ENCODE measurements around the gene HIVEP1. TPM values are rescaled to one million over a fixed set of nuclear protein-coding genes. Genes with fewer than 3 reads are reported as not detected.

HIVEP1 gene
- total RNA-seq, 1 experiment from 2014 or later: 16.3 TPM

- Histone ChIP-seq H3K27me3 (replicated peaks) (no peaks in the 10 kb centered on the region), H3K9me3 (replicated peaks) (no peaks in the 10 kb centered on the region; the same call in 1 of the 2 replicates), H3K4me1 (replicated peaks) (no peaks in the 10 kb centered on the region), H3K36me3 (no peaks in the 10 kb centered on the region), H3K4me3 (no peak overlapping the region), H3K27ac (no peak overlapping the region)
- DNase-seq (ENCODE audit: low read depth in 1 of 2, low spot score in 2 of 2): no peak
Measured at GRCh38 chr6:12078014-12078413, 65.9 kb downstream of the HIVEP1 start.

- Histone ChIP-seq H3K4me1 (replicated peaks) (no peaks in the 10 kb centered on the region), H3K9me3 (replicated peaks) (no peaks in the 10 kb centered on the region; the same call in 1 of the 2 replicates), H3K27ac (no peak overlapping the region), H3K36me3 (no peaks in the 10 kb centered on the region), H3K4me3 (no peak overlapping the region), H3K27me3 (replicated peaks) (no peaks in the 10 kb centered on the region)
- no peak for DNase-seq (ENCODE audit: low read depth in 1 of 2, low spot score in 2 of 2)
Measured at GRCh38 chr6:12081771-12082170, 69.7 kb downstream of the HIVEP1 start.

- no peak for DNase-seq (ENCODE audit: low read depth in 1 of 2, low spot score in 2 of 2)
- no peaks in the 10 kb centered on the region for H3K36me3 ChIP-seq
- no peak overlapping the region for H3K27ac ChIP-seq
- H3K4me1 ChIP-seq (replicated peaks): no peaks in the 10 kb centered on the region
- no peak overlapping the region for H3K4me3 ChIP-seq
- no peaks in the 10 kb centered on the region for H3K27me3 ChIP-seq (replicated peaks)
- no peaks in the 10 kb centered on the region; the same call in 1 of the 2 replicates for H3K9me3 ChIP-seq (replicated peaks)
Measured at GRCh38 chr6:12082368-12082767, 70.3 kb downstream of the HIVEP1 start.

GRCh38 chr6:12083302-12083701, 71.2 kb downstream of the HIVEP1 start:
- Histone ChIP-seq H3K4me3 (no peak overlapping the region), H3K36me3 (no peaks in the 10 kb centered on the region), H3K27ac (no peak overlapping the region), H3K9me3 (replicated peaks) (no peaks in the 10 kb centered on the region; the same call in 1 of the 2 replicates), H3K27me3 (replicated peaks) (no peaks in the 10 kb centered on the region), H3K4me1 (replicated peaks) (no peaks in the 10 kb centered on the region)
- DNase-seq (ENCODE audit: low read depth in 1 of 2, low spot score in 2 of 2): no peak

- no peaks in the 10 kb centered on the region for H3K27me3 ChIP-seq (replicated peaks)
- H3K4me1 ChIP-seq (replicated peaks): no peaks in the 10 kb centered on the region
- no peaks in the 10 kb centered on the region; the same call in 1 of the 2 replicates for H3K9me3 ChIP-seq (replicated peaks)
- H3K36me3 ChIP-seq: no peaks in the 10 kb centered on the region
- no peak overlapping the region for H3K27ac ChIP-seq
- DNase-seq (ENCODE audit: low read depth in 1 of 2, low spot score in 2 of 2): no peak
- H3K4me3 ChIP-seq: no peak overlapping the region
Measured at GRCh38 chr6:12083763-12084162, 71.7 kb downstream of the HIVEP1 start.

GRCh38 chr6:12084681-12085080, 72.6 kb downstream of the HIVEP1 start:
- no peaks in the 10 kb centered on the region for H3K4me1 ChIP-seq (replicated peaks)
- H3K36me3 ChIP-seq: no peaks in the 10 kb centered on the region
- no peaks in the 10 kb centered on the region; the same call in 1 of the 2 replicates for H3K9me3 ChIP-seq (replicated peaks)
- H3K4me3 ChIP-seq: no peak overlapping the region
- H3K27me3 ChIP-seq (replicated peaks): no peaks in the 10 kb centered on the region
- no peak overlapping the region for H3K27ac ChIP-seq
- DNase-seq (ENCODE audit: low read depth in 1 of 2, low spot score in 2 of 2): no peak

GRCh38 chr6:12088531-12088930, 76.4 kb downstream of the HIVEP1 start:
- Histone ChIP-seq H3K9me3 (replicated peaks) (no peaks in the 10 kb centered on the region), H3K27me3 (replicated peaks) (no peaks in the 10 kb centered on the region), H3K4me3 (no peak overlapping the region), H3K27ac (no peak overlapping the region), H3K36me3 (no peaks in the 10 kb centered on the region), H3K4me1 (replicated peaks) (no peaks in the 10 kb centered on the region)
- no peak for DNase-seq (ENCODE audit: low read depth in 1 of 2, low spot score in 2 of 2)

- H3K4me1 ChIP-seq (replicated peaks): no peaks in the 10 kb centered on the region
- no peak overlapping the region for H3K27ac ChIP-seq
- H3K4me3 ChIP-seq: no peak overlapping the region
- H3K27me3 ChIP-seq (replicated peaks): no peaks in the 10 kb centered on the region
- no peaks in the 10 kb centered on the region for H3K9me3 ChIP-seq (replicated peaks)
- no peak for DNase-seq (ENCODE audit: low read depth in 1 of 2, low spot score in 2 of 2)
- no peaks in the 10 kb centered on the region for H3K36me3 ChIP-seq
Measured at GRCh38 chr6:12090714-12091113, 78.6 kb downstream of the HIVEP1 start.

- no peaks in the 10 kb centered on the region for H3K9me3 ChIP-seq (replicated peaks)
- no peak overlapping the region for H3K4me3 ChIP-seq
- H3K27me3 ChIP-seq (replicated peaks): no peaks in the 10 kb centered on the region
- H3K4me1 ChIP-seq (replicated peaks): 0 out of 2 replicates have a peak, but pooled peaks cover under 1% of the 10 kb centered on the region
- H3K27ac ChIP-seq: no peak overlapping the region
- DNase-seq (ENCODE audit: low read depth in 1 of 2, low spot score in 2 of 2): no peak
- no peaks in the 10 kb centered on the region for H3K36me3 ChIP-seq
Measured at GRCh38 chr6:12092762-12093161, 80.7 kb downstream of the HIVEP1 start.

- DNase-seq (ENCODE audit: low read depth in 1 of 2, low spot score in 2 of 2): no peak
- no peak overlapping the region for H3K27ac ChIP-seq
- 0 out of 2 replicates have a peak, but pooled peaks cover 4% of the 10 kb centered on the region for H3K4me1 ChIP-seq (replicated peaks)
- no peaks in the 10 kb centered on the region for H3K36me3 ChIP-seq
- H3K4me3 ChIP-seq: no peak overlapping the region
- H3K9me3 ChIP-seq (replicated peaks): no peaks in the 10 kb centered on the region
- no peaks in the 10 kb centered on the region for H3K27me3 ChIP-seq (replicated peaks)
Measured at GRCh38 chr6:12094689-12095088, 82.6 kb downstream of the HIVEP1 start.

GRCh38 chr6:12096342-12096741, 84.2 kb downstream of the HIVEP1 start:
- H3K9me3 ChIP-seq (replicated peaks): no peaks in the 10 kb centered on the region
- H3K27ac ChIP-seq: no peak overlapping the region
- no peak for DNase-seq (ENCODE audit: low read depth in 1 of 2, low spot score in 2 of 2)
- H3K36me3 ChIP-seq: no peaks in the 10 kb centered on the region
- no peaks in the 10 kb centered on the region for H3K27me3 ChIP-seq (replicated peaks)
- H3K4me3 ChIP-seq: no peak overlapping the region
- 0 out of 2 replicates have a peak, but pooled peaks cover 4% of the 10 kb centered on the region for H3K4me1 ChIP-seq (replicated peaks)

GRCh38 chr6:12097791-12098190, 85.7 kb downstream of the HIVEP1 start:
- H3K27me3 ChIP-seq (replicated peaks): no peaks in the 10 kb centered on the region
- no peaks in the 10 kb centered on the region for H3K9me3 ChIP-seq (replicated peaks)
- DNase-seq (ENCODE audit: low read depth in 1 of 2, low spot score in 2 of 2): no peak
- H3K4me3 ChIP-seq: no peak overlapping the region
- H3K4me1 ChIP-seq (replicated peaks): 0 out of 2 replicates have a peak, but pooled peaks cover 4% of the 10 kb centered on the region
- H3K36me3 ChIP-seq: no peaks in the 10 kb centered on the region
- H3K27ac ChIP-seq: no peak overlapping the region

GRCh38 chr6:12099623-12100338, 87.7 kb downstream of the HIVEP1 start:
- Histone ChIP-seq H3K27ac (no peak overlapping the region), H3K4me1 (replicated peaks) (0 out of 2 replicates have a peak, but pooled peaks cover 4% of the 10 kb centered on the region), H3K36me3 (no peaks in the 10 kb centered on the region), H3K27me3 (replicated peaks) (no peaks in the 10 kb centered on the region), H3K9me3 (replicated peaks) (no peaks in the 10 kb centered on the region), H3K4me3 (no peak overlapping the region)
- no peak for DNase-seq (ENCODE audit: low read depth in 1 of 2, low spot score in 2 of 2)

GRCh38 chr6:12101048-12101447, 88.9 kb downstream of the HIVEP1 start:
- Histone ChIP-seq H3K27me3 (replicated peaks) (no peaks in the 10 kb centered on the region), H3K27ac (no peak overlapping the region), H3K4me1 (replicated peaks) (0 out of 2 replicates have a peak, but pooled peaks cover 4% of the 10 kb centered on the region), H3K4me3 (no peak overlapping the region), H3K9me3 (replicated peaks) (no peaks in the 10 kb centered on the region), H3K36me3 (no peaks in the 10 kb centered on the region)
- DNase-seq (ENCODE audit: low read depth in 1 of 2, low spot score in 2 of 2): no peak
